PC-3 (cell line): ENCODE measurements around the gene CYB5B. TPM values are rescaled to one million over a fixed set of nuclear protein-coding genes. Genes with fewer than 3 reads are reported as not detected.

Experiments used
- ATAC-seq: fragments of 200-7000 bp; cut with Tn5 transposase; 2 replicates; pipeline ENCODE4 v1.9.1; 2020; ENCODE audit warnings: mild to moderate bottlenecking, moderate library complexity
- BruUV-seq: library from RNA; stranded (reverse); fragments of 400-500 nt; replicated peaks from 2 replicates; lab custom pipeline; 2021; lab: Mats Ljungman, UMichigan
- CTCF ChIA-PET: fragments of 300-600 bp; sonication (Branson Sonifier 250); formaldehyde crosslinking; loops from one replicate; lab custom pipeline; 2022; ENCODE audit warnings: antibody characterized with exemption; lab: Charles Lee
- POLR2A ChIA-PET: fragments of 300-600 bp; sonication (Branson Sonifier 250); formaldehyde crosslinking; loops from one replicate; lab custom pipeline; 2022; ENCODE audit warnings: antibody characterized with exemption; ENCODE audit not compliant: unreplicated experiment; lab: Charles Lee
- DNase-seq: peaks from one replicate; pipeline ENCODE4 v3.0.0-alpha.2; 2015
- H2AFZ ChIP-seq: fragments of 300-600 bp; sonication (generic); 2 replicates; pipeline ENCODE4 v1.6.0; 2016; ENCODE audit warnings: antibody characterized with exemption, low read length
- H3F3A ChIP-seq: fragments of 300-600 bp; sonication (generic); one replicate; pipeline ENCODE4 v1.6.0; 2017; ENCODE audit warnings: antibody characterized with exemption, low read length, control low read depth, mild to moderate bottlenecking; ENCODE audit not compliant: unreplicated experiment
- H3K27ac ChIP-seq: fragments of 300-600 bp; sonication (generic); 2 replicates; pipeline ENCODE4 v1.5.1; 2016; ENCODE audit warnings: mild to moderate bottlenecking, low read length
- H3K27me3 ChIP-seq: fragments of 300-600 bp; sonication (generic); 2 replicates; pipeline ENCODE4 v1.6.1; 2016; ENCODE audit warnings: low read length, mixed read lengths
- H3K36me3 ChIP-seq: fragments of 300-600 bp; sonication (generic); 2 replicates; pipeline ENCODE4 v1.6.1; 2016; ENCODE audit warnings: low read depth, mixed run types, low read length, mixed read lengths
- H3K4me1 ChIP-seq: fragments of 300-600 bp; sonication (generic); 2 replicates; pipeline ENCODE4 v1.5.1; 2016; ENCODE audit warnings: low read length; ENCODE audit not compliant: insufficient read depth
- H3K4me2 ChIP-seq: fragments of 300-600 bp; sonication (generic); 2 replicates; pipeline ENCODE4 v1.6.0; 2016; ENCODE audit warnings: low read length
- H3K4me3 ChIP-seq: fragments of 300-600 bp; sonication (generic); 2 replicates; pipeline ENCODE4 v1.5.1; 2016; ENCODE audit warnings: mild to moderate bottlenecking, low read length, mixed read lengths
- H3K79me2 ChIP-seq: fragments of 300-600 bp; sonication (generic); 2 replicates; pipeline ENCODE4 v1.6.1; 2017; ENCODE audit warnings: low read length, mixed read lengths
- H3K9ac ChIP-seq: fragments of 300-600 bp; sonication (generic); 2 replicates; pipeline ENCODE4 v1.6.0; 2016; ENCODE audit warnings: mild to moderate bottlenecking, low read length
- H3K9me2 ChIP-seq: fragments of 300-600 bp; sonication (generic); replicated peaks from 2 replicates; pipeline ENCODE4 v1.6.1; 2016; ENCODE audit warnings: mixed run types, low read length, mixed read lengths
- H3K9me3 ChIP-seq: fragments of 300-600 bp; sonication (generic); 2 replicates; pipeline ENCODE4 v1.6.1; 2016; ENCODE audit warnings: low read length, mixed read lengths
- H4K20me1 ChIP-seq: fragments of 300-600 bp; sonication (generic); 2 replicates; pipeline ENCODE4 v1.6.1; 2016; ENCODE audit warnings: low read length, mixed read lengths
- CTCF ChIP-seq: fragments of 300-600 bp; sonication (generic); conservative IDR thresholded peaks from 2 replicates; pipeline ENCODE4 v1.5.1; 2017; ENCODE audit warnings: antibody characterized with exemption, low read depth, mild to moderate bottlenecking, low read length
- EZH2 ChIP-seq: fragments of 300-600 bp; sonication (generic); IDR thresholded peaks from one replicate; pipeline ENCODE4 v1.6.1; 2017; ENCODE audit warnings: antibody characterized with exemption, mild to moderate bottlenecking, low read length; ENCODE audit not compliant: unreplicated experiment
- EZH2phosphoT487 ChIP-seq: fragments of 300-600 bp; sonication (generic); IDR thresholded peaks from 2 replicates; pipeline ENCODE4 v1.6.1; 2018; ENCODE audit warnings: mild to moderate bottlenecking, antibody characterized with exemption, low read length, borderline replicate concordance
- intact Hi-C: fragments of 100-400 bp; cut with micrococcal nuclease; formaldehyde crosslinking; loops from 2 replicates; pipeline ENCODE4 v1.9.0; 2023
- total RNA-seq: library from RNA; depleted of rRNA; stranded (reverse); fragments of >200 nt; gene quantifications from 2 replicates; pipeline ENCODE4 v1.2.3, GENCODE V29; 2014

The CYB5B gene
- total RNA-seq, 1 experiment from 2014 or later = 64.5 TPM

DNA sequence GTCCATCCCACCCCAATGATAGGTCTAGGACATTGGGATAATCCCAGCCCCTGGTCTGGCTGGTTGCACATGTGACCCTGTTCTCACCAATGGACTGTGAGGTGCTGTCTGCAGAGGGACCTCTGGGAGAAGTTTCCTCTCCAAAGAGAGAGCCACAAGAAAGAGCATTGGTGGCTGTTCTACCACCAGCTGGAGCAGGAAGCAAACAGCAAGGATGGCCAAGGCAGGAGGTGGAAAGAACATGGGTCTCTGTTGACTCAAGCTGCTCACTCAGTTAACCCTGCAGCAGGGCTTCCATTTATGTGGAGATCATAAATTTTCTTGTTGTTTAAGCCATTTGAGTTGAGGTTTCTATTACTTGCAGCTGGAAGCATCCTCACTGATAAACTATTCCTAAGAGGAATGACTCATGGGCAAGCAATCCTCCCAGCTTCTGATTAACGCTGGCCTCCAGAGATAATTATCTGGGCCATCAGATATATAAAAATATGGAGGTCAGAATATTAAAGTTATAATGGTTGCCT is 52.6 kb downstream of the CYB5B start:
- CTCF ChIA-PET = no interaction called here
- peak; percentile 86 for DNase-seq
- no peaks in the 10 kb centered on the region for H3K9me2 ChIP-seq
- no peaks in the 10 kb centered on the region for H3K36me3 ChIP-seq
- peak overlapping the region; percentile 39 for H3K27ac ChIP-seq
- peaks cover 16% of the 10 kb centered on the region for H3K4me1 ChIP-seq
- H3K9me3 ChIP-seq = no peaks in the 10 kb centered on the region
- H2AFZ ChIP-seq = peak overlapping the region; percentile 37
- H3K4me3 ChIP-seq = no peak overlapping the region
- POLR2A ChIA-PET = interaction anchor here (1.0 kb wide), 1 partner anchor 90 kb away, joined by 3 read pairs; no protein-coding TSS in a partner anchor
- no peak overlapping the region for H3K9ac ChIP-seq
- no peaks in the 10 kb centered on the region for H3F3A ChIP-seq
- ATAC-seq = peak; percentile 90
- H4K20me1 ChIP-seq = no peaks in the 10 kb centered on the region
- intact Hi-C loops = no loop called here
- BruUV-seq = no TSS peak
- no peaks in the 10 kb centered on the region for H3K27me3 ChIP-seq
- H3K79me2 ChIP-seq = no peaks in the 10 kb centered on the region
- no peak for TF ChIP-seq CTCF
- no peak for TF ChIP-seq EZH2
- no peak for TF ChIP-seq EZH2phosphoT487
- H3K4me2 ChIP-seq = peak overlapping the region; percentile 64

DNA sequence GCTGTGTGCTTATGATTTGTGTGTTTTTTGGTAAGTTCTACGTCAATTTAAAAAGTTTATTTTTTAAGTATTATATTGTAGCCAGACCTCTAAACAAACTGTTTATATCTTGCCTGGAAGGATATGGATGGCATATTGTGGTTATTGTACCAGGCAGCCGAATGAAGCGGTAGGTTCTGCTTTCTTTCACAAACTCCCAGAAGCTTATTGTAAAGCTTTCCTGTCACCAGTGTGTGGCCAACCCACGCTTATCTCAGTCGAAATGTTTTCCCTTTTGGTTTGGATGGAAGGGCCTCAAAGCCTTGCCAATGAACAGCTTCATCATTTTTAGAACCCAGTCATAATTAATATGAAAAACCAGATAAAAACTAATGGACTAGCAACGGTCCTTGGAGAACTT is 53.1 kb downstream of the CYB5B start:
- Histone ChIP-seq H3F3A (no peaks in the 10 kb centered on the region), H3K9me2 (no peaks in the 10 kb centered on the region), H4K20me1 (no peaks in the 10 kb centered on the region), H3K36me3 (no peaks in the 10 kb centered on the region), H3K9me3 (no peaks in the 10 kb centered on the region), H3K79me2 (no peaks in the 10 kb centered on the region), H3K9ac (no peak overlapping the region), H3K4me1 (peaks cover 16% of the 10 kb centered on the region), H2AFZ (peak overlapping the region; percentile 37), H3K27me3 (no peaks in the 10 kb centered on the region), H3K4me3 (no peak overlapping the region), H3K27ac (peak overlapping the region; percentile 35), H3K4me2 (peak overlapping the region; percentile 64; the same call in 1 of the 2 replicates)
- CTCF ChIA-PET = no interaction called here
- intact Hi-C loops = no loop called here
- ATAC-seq = peak; percentile 31; the same call in 1 of the 2 replicates
- TF ChIP-seq EZH2phosphoT487 = no peak
- TF ChIP-seq CTCF = no peak
- no peak for TF ChIP-seq EZH2
- TSS peak; percentile 22 for BruUV-seq
- POLR2A ChIA-PET = interaction anchor here (1.0 kb wide), 1 partner anchor 90 kb away, joined by 3 read pairs; no protein-coding TSS in a partner anchor
- no peak for DNase-seq

DNA sequence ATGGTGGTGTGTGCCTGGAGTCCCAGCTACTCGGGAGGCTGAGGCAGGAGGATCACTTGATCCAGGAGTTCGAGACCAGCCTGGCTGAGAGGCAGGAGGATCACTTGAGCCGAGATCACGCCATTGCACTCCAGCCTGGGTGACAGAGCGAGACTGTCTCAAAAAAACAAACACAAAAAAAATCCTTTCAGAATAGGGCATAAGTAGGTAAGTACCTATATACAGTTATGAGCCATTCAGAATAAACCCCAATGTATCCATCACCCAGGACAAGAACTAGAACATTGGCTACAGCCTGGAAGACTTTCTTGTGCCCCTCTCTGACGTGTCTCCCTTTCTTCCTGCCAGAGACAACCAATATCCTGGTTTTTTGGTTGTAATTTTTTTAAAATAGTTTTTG is 54.3 kb downstream of the CYB5B start:
- Histone ChIP-seq H4K20me1 (no peaks in the 10 kb centered on the region), H3K27me3 (no peaks in the 10 kb centered on the region), H3F3A (no peaks in the 10 kb centered on the region), H3K9ac (no peak overlapping the region), H2AFZ (no peak overlapping the region), H3K4me2 (no peak overlapping the region), H3K4me3 (no peak overlapping the region), H3K27ac (no peak overlapping the region), H3K36me3 (no peaks in the 10 kb centered on the region), H3K9me2 (no peaks in the 10 kb centered on the region), H3K9me3 (no peaks in the 10 kb centered on the region), H3K4me1 (peaks cover 16% of the 10 kb centered on the region), H3K79me2 (no peaks in the 10 kb centered on the region)
- POLR2A ChIA-PET = no interaction called here
- DNase-seq (no peak), ATAC-seq (no peak)
- TF ChIP-seq CTCF = no peak
- TF ChIP-seq EZH2phosphoT487 = no peak
- TF ChIP-seq EZH2 = no peak
- intact Hi-C loops = no loop called here
- BruUV-seq = no TSS peak
- CTCF ChIA-PET = no interaction called here
